Endothelial cell of umbilical vein (primary cell): ENCODE data around the gene DLX3. TPM values are rescaled to one million over a fixed set of nuclear protein-coding genes. Genes with fewer than 3 reads are reported as not detected.
A peak's percentile ranks its signal among the peaks of the same experiment; 100 is the strongest.

Source experiments
- BruUV-seq: library from RNA; stranded (reverse); fragments of 400-500 nt; replicated peaks from 2 replicates; lab custom pipeline; 2021; lab: Mats Ljungman, UMichigan
- CTCF ChIA-PET: fragments of 300-600, 350-600 bp; sonication (Branson Sonifier 250); formaldehyde crosslinking; loops from one replicate; lab custom pipeline; 2021; ENCODE audit warnings: antibody characterized with exemption, inconsistent platforms; lab: Charles Lee
- POLR2A ChIA-PET: fragments of 300-600, 350-600 bp; sonication (Branson Sonifier 250); formaldehyde crosslinking; loops from one replicate; lab custom pipeline; 2021; ENCODE audit warnings: antibody characterized with exemption, inconsistent platforms; lab: Charles Lee
- DNase-seq: peaks from one replicate; pipeline ENCODE4 v3.0.0-alpha.2; 2011; ENCODE audit warnings: low read depth, low spot score
- FAIRE-seq: peaks from 2 replicates; lab custom pipeline; 2011; peaks lifted over from hg19 to GRCh38; lab: Jason Lieb, UNC
- H2AFZ ChIP-seq: 2 replicates; pipeline ENCODE4 v1.6.0; 2012; ENCODE audit warnings: low read depth, low read length, control low read depth, inconsistent platforms
- H3K27ac ChIP-seq: 2 replicates; pipeline ENCODE4 v1.5.1; 2011; ENCODE audit warnings: low read depth, mild to moderate bottlenecking, control low read depth, low read length, moderate library complexity; ENCODE audit not compliant: insufficient read depth
- H3K27me3 ChIP-seq, 2 experiments: 2 replicates each; pipeline versions ENCODE4 v1.6.0 to v1.6.1; 2011; ENCODE audit warnings: low read length in 2 of 2, mixed read lengths in 1 of 2; ENCODE audit not compliant: control insufficient read depth in 2 of 2, insufficient read depth in 2 of 2
- H3K36me3 ChIP-seq, 2 experiments: 2 replicates in 1 of 2; 3 replicates in 1 of 2; pipeline ENCODE4 v1.5.1; 2011; ENCODE audit warnings: low read length in 2 of 2, mild to moderate bottlenecking in 1 of 2, moderate library complexity in 1 of 2; ENCODE audit not compliant: control insufficient read depth in 2 of 2, insufficient read depth in 2 of 2; ENCODE audit errors: extremely low read depth in 1 of 2
- H3K4me1 ChIP-seq: 3 replicates; pipeline ENCODE4 v1.5.1; 2011; ENCODE audit warnings: mild to moderate bottlenecking, low read length; ENCODE audit not compliant: control insufficient read depth, insufficient read depth; ENCODE audit errors: extremely low read depth
- H3K4me2 ChIP-seq: 2 replicates; pipeline ENCODE4 v1.6.1; 2011; ENCODE audit warnings: low read length, control low read depth, mixed read lengths; ENCODE audit not compliant: insufficient read depth
- H3K4me3 ChIP-seq, 3 experiments: fragments of 200-600 bp in 1 of 3; sonication (generic), shearing (Covaris generic) in 1 of 3; replicated peaks in 1 of 3; 2 replicates each; pipeline ENCODE4 v1.5.1; 2011 to 2016; ENCODE audit warnings: control low read depth in 3 of 3, low read length in 3 of 3, mild to moderate bottlenecking in 2 of 3, inconsistent platforms in 1 of 3, low read depth in 1 of 3, moderate library complexity in 1 of 3; ENCODE audit not compliant: insufficient read depth in 1 of 3
- H3K79me2 ChIP-seq: 2 replicates; pipeline ENCODE4 v1.6.0; 2012; ENCODE audit warnings: low read length, inconsistent platforms; ENCODE audit not compliant: control insufficient read depth, insufficient read depth
- H3K9ac ChIP-seq: replicated peaks from 2 replicates; pipeline ENCODE3; 2011; ENCODE audit warnings: low read length, control low read depth; ENCODE audit not compliant: insufficient read depth; ENCODE audit errors: extremely low read depth
- H3K9me1 ChIP-seq: replicated peaks from 3 replicates; pipeline ENCODE4 v1.6.0; 2011; ENCODE audit warnings: mild to moderate bottlenecking, low read length; ENCODE audit not compliant: control insufficient read depth, insufficient read depth; ENCODE audit errors: extremely low read depth
- H3K9me3 ChIP-seq: replicated peaks from 2 replicates; pipeline ENCODE4 v1.5.1; 2012; ENCODE audit warnings: low read length, inconsistent platforms; ENCODE audit not compliant: control insufficient read depth, insufficient read depth
- H4K20me1 ChIP-seq: replicated peaks from 2 replicates; pipeline ENCODE3; 2011; ENCODE audit warnings: mild to moderate bottlenecking, low read length; ENCODE audit not compliant: control insufficient read depth, insufficient read depth; ENCODE audit errors: extremely low read depth
- CTCF ChIP-seq, 2 donors: IDR thresholded peaks; 1 replicate in 1 of 2; 2 replicates in 1 of 2; pipeline ENCODE4 v1.5.1; 2011; ENCODE audit warnings: low read length in 2 of 2, mild to moderate bottlenecking in 2 of 2, moderate library complexity in 2 of 2, control low read depth in 1 of 2, inconsistent platforms in 1 of 2, low read depth in 1 of 2; ENCODE audit not compliant: insufficient read depth in 1 of 2; ENCODE audit errors: extremely low read depth in 1 of 2
- FOS ChIP-seq: IDR thresholded peaks from 2 replicates; pipeline ENCODE4 v1.6.1; 2011; ENCODE audit warnings: mild to moderate bottlenecking, low read length, moderate library complexity, borderline replicate concordance; ENCODE audit not compliant: insufficient read depth
- GATA2 ChIP-seq: IDR thresholded peaks from 2 replicates; pipeline ENCODE4 v1.7.0; 2011; ENCODE audit warnings: low read depth, mild to moderate bottlenecking, moderate library complexity, mixed read lengths, low read length; ENCODE audit not compliant: insufficient read length, insufficient read depth
- POLR2A ChIP-seq: IDR thresholded peaks from 2 replicates; pipeline ENCODE4 v1.6.1; 2012; ENCODE audit warnings: low read depth, mild to moderate bottlenecking, control low read depth, low read length
- dilution Hi-C: fragments of 300-500 bp; cut with MboI; formaldehyde crosslinking; loops from one replicate; pipeline ENCODE4 v1.15.0; 2019; ENCODE audit warnings: low sequenced_read_pairs; ENCODE audit not compliant: extremely low pct_ligation_motif_present
- intact Hi-C: fragments of 100-400 bp; cut with micrococcal nuclease; formaldehyde crosslinking; loops from one replicate; pipeline ENCODE4 v1.10.0; 2022
- polyA plus RNA-seq, 4 experiments: library from polyadenylated mRNA; depleted of rRNA in 3 of 4; stranded (reverse) in 3 of 4; unstranded in 1 of 4; fragments of >200 nt; gene quantifications; 2 replicates each; pipeline versions ENCODE4 v1.2.1 to v1.2.3, GENCODE V29; 2011 to 2012; ENCODE audit warnings: missing spikeins in 1 of 4
- total RNA-seq: library from RNA; stranded (reverse); gene quantifications from 2 replicates; pipeline ENCODE4 v1.2.3, GENCODE V29; 2021

DLX3 gene
- total and polyA plus RNA-seq, 2 donors (not counting 3 experiments of a cell fraction or from before 2014, with no cell fraction given), result not detected

- FAIRE-seq, result no peak
- intact Hi-C loops (loop anchor here (1.0 to 5.0 kb wide), 3 partner anchors 46 to 90 kb away; no protein-coding TSS in a partner anchor), dilution Hi-C loops (no loop called here)
- Histone ChIP-seq H3K79me2 (no peaks in the 10 kb centered on the region), H3K9me1 (no peaks in the 10 kb centered on the region), H3K36me3 (no peaks in the 10 kb centered on the region), H3K27ac (no peak overlapping the region), H3K27me3 (peaks cover 1 to 8% of the 10 kb centered on the region in 2 experiments), H3K9ac (no peak overlapping the region), H3K4me3 (no peak overlapping the region), H2AFZ (no peak overlapping the region), H3K4me2 (peak overlapping the region; percentile 43), H3K4me1 (peaks cover 19% of the 10 kb centered on the region), H3K9me3 (no peaks in the 10 kb centered on the region), H4K20me1 (no peaks in the 10 kb centered on the region)
- peak; percentile 69 for DNase-seq
- ChIA-PET POLR2A (interaction anchor here (0.6 kb wide), 1 partner anchor 10 kb away, joined by 3 read pairs; no protein-coding TSS in a partner anchor), CTCF (interaction anchor here (0.6 to 4.0 kb wide), 31 partner anchors 9 to 395 kb away, joined by 3 to 91 read pairs (median 5); partner anchors contain the start of gene DLX3)
- no TSS peak for BruUV-seq
- TF ChIP-seq CTCF (IDR thresholded peaks at IDR 0.05; ENCODE audit: extremely low read depth in 1 of 2, insufficient read depth in 1 of 2, low read depth in 1 of 2, low read length in 2 of 2), result peak; percentile 90 to 93
- no peak for TF ChIP-seq POLR2A
Observed at GRCh38 chr17:49952209-49952911, 42.7 kb downstream of the DLX3 start.

- TF ChIP-seq GATA2 (no peak), FOS (no peak)
- no peak overlapping the region for H3K4me2 ChIP-seq
- ChIA-PET CTCF (interaction anchor here (1.0 to 4.0 kb wide), 13 partner anchors 10 to 136 kb away, joined by 3 to 91 read pairs (median 6); partner anchors contain the start of gene DLX3), POLR2A (no interaction called here)
- dilution Hi-C loops, result no loop called here
- no peaks in the 10 kb centered on the region for H3K9me1 ChIP-seq
- H3K9ac ChIP-seq, result no peak overlapping the region
- H4K20me1 ChIP-seq, result no peaks in the 10 kb centered on the region
- H3K36me3 ChIP-seq, result no peaks in the 10 kb centered on the region
- peaks cover 19% of the 10 kb centered on the region for H3K4me1 ChIP-seq
- no peak overlapping the region for H2AFZ ChIP-seq
- intact Hi-C loops, result loop anchor here (1.0 to 5.0 kb wide), 3 partner anchors 47 to 89 kb away; no protein-coding TSS in a partner anchor
- no peak overlapping the region for H3K27ac ChIP-seq
- FAIRE-seq (no peak), DNase-seq (peak; percentile 17)
- H3K9me3 ChIP-seq, result no peaks in the 10 kb centered on the region
- H3K4me3 ChIP-seq, result no peak overlapping the region
- no TSS peak for BruUV-seq
- H3K27me3 ChIP-seq, result peaks cover 0 to 2% of the 10 kb centered on the region in 2 experiments
- no peaks in the 10 kb centered on the region for H3K79me2 ChIP-seq
Observed at GRCh38 chr17:49951362-49952082, 43.5 kb downstream of the DLX3 start.
